Thymus (tissue), 11 donors: ENCODE measurements around the gene LRCH1. TPM values are rescaled to one million over a fixed set of nuclear protein-coding genes. Genes with fewer than 3 reads are reported as not detected.
"Not testable (repeated sequence)": the region's sequence is repeated elsewhere in the genome, so short reads cannot be mapped to it uniquely, and the experiment has no call there.

Experiments
- DNase-seq, 9 donors: peaks; one replicate each; pipeline ENCODE4 v3.0.0-alpha.2; 2013; ENCODE audit warnings: low spot score in 9 of 9, low read depth in 6 of 9, missing footprints in 1 of 9
- H3K27ac ChIP-seq, 2 donors: one replicate each; pipeline ENCODE4 v1.5.1; 2013; ENCODE audit warnings: control low read depth in 1 of 2, low read depth in 1 of 2, low read length in 1 of 2, mild to moderate bottlenecking in 1 of 2, moderate library complexity in 1 of 2
- H3K27me3 ChIP-seq, 2 donors: one replicate each; pipeline ENCODE4 v1.5.1; 2013; ENCODE audit warnings: low read length in 1 of 2; ENCODE audit not compliant: control insufficient read depth in 2 of 2, insufficient read depth in 1 of 2
- H3K36me3 ChIP-seq, 2 donors: one replicate each; pipeline ENCODE4 v1.5.1; 2013; ENCODE audit warnings: low read length in 1 of 2, mild to moderate bottlenecking in 1 of 2, moderate library complexity in 1 of 2; ENCODE audit not compliant: control insufficient read depth in 2 of 2, insufficient read depth in 2 of 2
- H3K4me1 ChIP-seq, 2 donors: one replicate each; pipeline ENCODE4 v1.5.1; 2013; ENCODE audit warnings: low read length in 2 of 2; ENCODE audit not compliant: control insufficient read depth in 2 of 2, insufficient read depth in 2 of 2
- H3K4me3 ChIP-seq, 2 donors: one replicate each; pipeline ENCODE4 v1.5.1; 2013; ENCODE audit warnings: low read length in 2 of 2, control low read depth in 1 of 2, mild to moderate bottlenecking in 1 of 2
- H3K9me3 ChIP-seq, 2 donors: one replicate each; pipeline ENCODE4 v1.5.1; 2013; ENCODE audit warnings: low read length in 1 of 2, mild to moderate bottlenecking in 1 of 2; ENCODE audit not compliant: control insufficient read depth in 2 of 2, insufficient read depth in 1 of 2
- WGBS: extraction: QIAGEN DNeasy Blood & Tissue Kit; methylation state at CpG from one replicate; pipeline ENCODE4 v1.1.7; 2013; 5-methylcytosine and 5-hydroxymethylcytosine counted together
- polyA plus RNA-seq: library from polyadenylated mRNA; stranded (reverse); fragments of 200-250 nt; gene quantifications from one replicate; pipeline ENCODE4 v1.2.3, GENCODE V29; 2013
- total RNA-seq: library from RNA; stranded (reverse); fragments of 120-200 nt; gene quantifications from one replicate; pipeline ENCODE4 v1.2.4, GENCODE V29; 2013
- donor health status: healthy.

LRCH1 gene
- total and polyA plus RNA-seq, 2 donors = 9.1 to 13.7 TPM

DNA sequence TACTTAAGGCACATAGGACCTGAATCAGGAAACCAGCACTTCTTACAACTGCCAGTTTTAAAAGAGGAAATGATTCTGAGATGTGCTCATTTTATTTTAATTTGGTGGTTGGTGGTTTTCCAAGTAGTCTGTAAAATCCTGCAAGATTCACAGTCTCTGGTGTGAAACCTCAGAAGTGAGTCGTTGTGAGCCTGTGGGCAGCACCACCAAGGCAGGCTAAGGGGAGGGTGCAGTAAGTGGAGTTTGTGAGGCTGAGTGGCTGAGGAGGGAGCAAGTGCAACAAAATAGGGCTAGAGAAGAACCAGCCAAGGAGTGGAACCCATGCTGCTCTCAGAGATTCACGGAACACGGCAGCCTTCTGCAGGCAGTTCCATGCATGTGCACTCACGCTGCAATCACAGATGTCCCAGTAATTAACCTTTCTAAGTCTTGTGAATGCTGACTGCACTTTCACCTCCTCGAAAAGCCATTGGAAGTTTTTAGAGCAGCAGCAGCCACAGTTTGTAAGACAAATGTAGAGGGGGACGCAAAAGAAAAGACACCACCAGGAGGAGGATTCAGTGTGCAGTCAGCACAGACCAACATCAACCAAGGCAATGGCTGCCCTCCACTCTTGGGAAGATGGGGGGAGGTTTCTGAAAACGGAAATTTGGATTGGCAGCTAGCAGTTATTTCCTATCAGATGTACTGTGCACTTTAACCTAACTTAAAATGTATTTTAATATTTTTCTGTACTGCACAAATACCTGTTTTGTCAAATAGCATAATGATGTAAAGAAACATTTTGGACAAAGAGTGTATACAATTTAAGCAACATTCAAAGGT, 199.1 kb downstream of the LRCH1 start:
- H3K27ac ChIP-seq = peak overlapping the region in 1 of 2 donors; percentile 3
- 22% methylated on average over 7 of the region's 7 CpGs for WGBS
- peak in 8 of 9 donors; percentile 6 to 60 (median 24) for DNase-seq
- no peaks in the 10 kb centered on the region for H3K9me3 ChIP-seq
- peaks cover 0 to 3% of the 10 kb centered on the region in 2 donors for H3K4me1 ChIP-seq
- no peaks in the 10 kb centered on the region for H3K27me3 ChIP-seq
- H3K36me3 ChIP-seq = peaks cover 15 to 25% of the 10 kb centered on the region in 2 donors
- no peak overlapping the region for H3K4me3 ChIP-seq

GRCh38 chr13:46753137-46753536, 200.2 kb downstream of the LRCH1 start:
- H3K27ac ChIP-seq = no peak overlapping the region
- H3K36me3 ChIP-seq = peaks cover 11 to 21% of the 10 kb centered on the region in 2 donors
- H3K4me3 ChIP-seq = no peak overlapping the region
- DNase-seq = no peak
- H3K27me3 ChIP-seq = no peaks in the 10 kb centered on the region
- H3K9me3 ChIP-seq = no peaks in the 10 kb centered on the region
- 96% methylated on average over 5 of the region's 5 CpGs for WGBS
- H3K4me1 ChIP-seq = peaks cover 0 to 3% of the 10 kb centered on the region in 2 donors

GRCh38 chr13:46753917-46754316, 200.9 kb downstream of the LRCH1 start:
- no peak overlapping the region for H3K27ac ChIP-seq
- H3K4me3 ChIP-seq = no peak overlapping the region
- H3K27me3 ChIP-seq = no peaks in the 10 kb centered on the region
- peaks cover 0 to 3% of the 10 kb centered on the region in 2 donors for H3K4me1 ChIP-seq
- 94% methylated on average over 6 of the region's 6 CpGs for WGBS
- H3K36me3 ChIP-seq = peaks cover 7 to 16% of the 10 kb centered on the region in 2 donors
- no peaks in the 10 kb centered on the region for H3K9me3 ChIP-seq
- no peak for DNase-seq

DNA sequence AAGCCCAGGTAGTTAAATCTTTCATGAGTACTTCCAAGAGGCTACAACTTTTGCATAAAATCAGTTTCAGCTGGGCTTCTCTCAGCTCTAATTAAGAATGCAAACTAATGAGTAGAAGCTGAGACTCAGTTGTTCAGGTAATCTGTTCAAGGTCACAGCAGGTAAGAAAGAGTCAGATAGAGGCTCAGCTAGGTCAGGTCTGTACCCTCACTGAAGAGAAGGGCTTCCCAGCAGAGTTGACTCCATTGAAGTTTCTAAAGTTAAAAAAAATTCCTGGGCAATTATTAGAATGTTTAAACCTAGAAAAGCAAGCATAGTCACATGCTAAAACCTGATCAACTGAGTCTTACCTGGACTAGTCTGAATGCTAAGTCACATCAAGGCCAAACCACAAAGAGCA, 201.8 kb downstream of the LRCH1 start:
- no peak for DNase-seq
- Histone ChIP-seq H3K36me3 (peaks cover 4 to 14% of the 10 kb centered on the region in 2 donors), H3K27ac (no peak overlapping the region), H3K4me3 (no peak overlapping the region), H3K27me3 (no peaks in the 10 kb centered on the region), H3K9me3 (no peaks in the 10 kb centered on the region), H3K4me1 (peaks cover 0 to 5% of the 10 kb centered on the region in 2 donors)

DNA sequence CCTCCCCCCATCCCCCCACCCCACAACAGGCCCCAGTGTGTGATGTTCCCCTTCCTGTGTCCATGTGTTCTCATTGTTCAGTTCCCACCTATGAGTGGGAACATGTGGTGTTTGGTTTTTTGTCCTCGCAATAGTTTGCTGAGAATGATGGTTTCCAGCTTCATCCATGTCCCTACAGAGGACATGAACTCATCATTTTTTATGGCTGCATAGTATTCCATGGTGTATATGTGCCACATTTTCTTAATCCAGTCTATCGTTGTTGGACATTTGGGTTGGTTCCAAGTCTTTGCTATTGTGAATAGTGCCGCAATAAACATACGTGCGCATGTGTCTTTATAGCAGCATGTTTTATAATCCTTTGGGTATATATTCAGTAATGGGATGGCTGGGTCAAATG, 202.5 kb downstream of the LRCH1 start:
- 60% methylated on average over 1 of the region's 5 CpGs for WGBS
- H3K4me1 ChIP-seq, H3K27ac ChIP-seq, DNase-seq, H3K36me3 ChIP-seq, H3K9me3 ChIP-seq, H3K4me3 ChIP-seq, H3K27me3 ChIP-seq: not testable (repeated sequence)

DNA sequence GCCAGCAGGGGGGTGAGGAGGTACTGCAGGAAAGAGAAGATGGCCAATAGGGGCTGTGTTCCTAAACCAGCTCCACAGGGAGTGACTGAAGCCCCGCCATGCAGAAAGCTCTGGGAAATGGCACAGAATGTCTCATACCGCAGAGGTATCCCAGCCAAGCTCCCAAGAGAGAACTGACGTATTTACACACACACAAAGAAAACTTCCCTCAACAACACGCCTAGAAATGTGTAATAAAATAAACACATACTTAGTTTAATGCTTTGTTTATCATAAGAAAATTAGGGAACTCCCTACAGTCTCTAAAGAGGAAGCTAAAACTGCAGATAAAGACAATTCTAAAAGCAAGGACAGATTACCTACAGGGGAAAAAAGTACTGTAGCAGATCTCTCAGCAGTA, 204.0 kb downstream of the LRCH1 start:
- peaks cover 0 to 2% of the 10 kb centered on the region in 2 donors for H3K36me3 ChIP-seq
- WGBS = 83% methylated on average over 4 of the region's 4 CpGs
- H3K27ac ChIP-seq = no peak overlapping the region
- H3K4me3 ChIP-seq = no peak overlapping the region
- H3K9me3 ChIP-seq = no peaks in the 10 kb centered on the region
- peaks cover 0 to 7% of the 10 kb centered on the region in 2 donors for H3K4me1 ChIP-seq
- H3K27me3 ChIP-seq = no peaks in the 10 kb centered on the region
- DNase-seq = no peak

DNA sequence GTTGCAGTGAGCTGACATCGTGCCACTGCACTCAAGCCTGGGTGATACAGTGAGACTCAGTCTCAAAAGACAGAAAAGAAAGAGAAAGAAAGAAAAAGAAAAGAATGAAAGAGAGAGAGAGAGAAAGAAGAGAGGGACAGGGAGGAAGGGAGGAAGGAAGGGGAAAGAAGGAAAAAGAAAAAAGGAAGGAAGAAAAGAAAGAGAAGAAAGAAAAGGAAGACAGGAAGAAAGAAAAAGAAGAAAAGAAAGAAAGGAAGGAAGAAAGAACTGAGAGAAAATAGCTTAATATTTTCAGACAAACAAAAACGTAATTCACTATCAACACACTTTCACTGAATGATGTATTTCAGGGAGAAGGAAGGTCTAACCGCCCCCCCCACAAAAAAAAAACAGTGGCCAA, 204.7 kb downstream of the LRCH1 start:
- no peaks in the 10 kb centered on the region for H3K9me3 ChIP-seq
- H3K27ac ChIP-seq = no peak overlapping the region
- DNase-seq = no peak
- H3K4me1 ChIP-seq = peaks cover 0 to 3% of the 10 kb centered on the region in 2 donors
- WGBS = 94% methylated on average over 3 of the region's 3 CpGs
- no peaks in the 10 kb centered on the region for H3K27me3 ChIP-seq
- H3K36me3 ChIP-seq = peaks cover 0 to 2% of the 10 kb centered on the region in 2 donors
- no peak overlapping the region for H3K4me3 ChIP-seq

DNA sequence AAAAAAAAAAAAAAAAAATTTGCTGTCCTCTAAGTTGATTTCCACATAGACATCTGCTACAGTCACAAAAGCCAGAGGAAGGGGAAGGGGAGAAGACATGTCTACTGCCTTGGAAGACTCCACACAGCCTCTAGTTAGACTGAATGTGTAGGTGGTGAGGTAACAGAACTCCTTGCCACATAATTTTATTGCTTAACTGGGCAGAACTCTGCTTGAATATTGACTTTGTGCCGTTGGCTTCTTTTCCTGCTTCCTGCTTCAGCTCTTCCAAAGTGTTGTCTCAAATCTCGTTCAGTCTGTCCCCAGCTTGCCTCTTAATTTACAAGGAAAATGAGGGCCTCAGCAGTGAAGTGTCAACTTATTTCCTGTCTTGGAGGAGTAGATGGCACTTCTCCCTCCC, 206.9 kb downstream of the LRCH1 start:
- no peak overlapping the region for H3K27ac ChIP-seq
- no peaks in the 10 kb centered on the region for H3K36me3 ChIP-seq
- peaks cover 0 to 3% of the 10 kb centered on the region in 2 donors for H3K4me1 ChIP-seq
- 45% methylated on average over 2 of the region's 2 CpGs for WGBS
- H3K4me3 ChIP-seq = no peak overlapping the region
- H3K27me3 ChIP-seq = no peaks in the 10 kb centered on the region
- no peaks in the 10 kb centered on the region for H3K9me3 ChIP-seq
- no peak for DNase-seq

DNA sequence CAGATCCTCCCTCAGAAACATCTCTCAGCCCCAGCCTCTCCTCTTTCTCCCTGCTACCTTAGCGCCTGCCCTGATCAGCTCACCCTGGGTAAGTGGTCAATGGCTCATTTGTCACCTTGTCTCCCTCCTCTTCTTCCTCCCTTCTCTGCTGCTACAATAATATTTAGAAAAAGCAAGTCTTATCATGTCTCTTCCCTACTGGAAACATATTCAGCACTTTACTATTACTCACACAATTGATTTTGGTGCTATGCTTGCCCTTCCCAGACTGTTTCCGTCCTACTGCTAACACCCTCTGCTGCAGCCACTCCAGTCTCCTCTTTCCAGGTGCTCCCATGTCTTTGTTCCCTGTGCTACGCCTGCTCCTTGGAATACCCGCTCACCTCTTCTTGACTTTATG, 208.2 kb downstream of the LRCH1 start:
- no peak overlapping the region for H3K27ac ChIP-seq
- no peaks in the 10 kb centered on the region for H3K36me3 ChIP-seq
- H3K27me3 ChIP-seq = no peaks in the 10 kb centered on the region
- H3K4me1 ChIP-seq = peaks cover 0 to 3% of the 10 kb centered on the region in 2 donors
- 98% methylated on average over 4 of the region's 4 CpGs for WGBS
- no peaks in the 10 kb centered on the region for H3K9me3 ChIP-seq
- no peak for DNase-seq
- H3K4me3 ChIP-seq = no peak overlapping the region
